ENCODE measurements around the gene BRWD1. TPM values are rescaled to one million over a fixed set of nuclear protein-coding genes. Genes with fewer than 3 reads are reported as not detected.

The BRWD1 gene
- total and polyA plus RNA-seq, 9 donors: 21.9 to 49.0 (median 29.6) TPM

- Histone ChIP-seq H3K27me3 (ENCODE audit: control insufficient read depth, insufficient read depth, low read length) (no peaks in the 10 kb centered on the region), H3K4me1 (ENCODE audit: control insufficient read depth, insufficient read depth, low read length) (peaks cover 17% of the 10 kb centered on the region), H3K9me3 (replicated peaks; ENCODE audit: control insufficient read depth, low read depth, low read length) (no peaks in the 10 kb centered on the region), H3K36me3 (ENCODE audit: control insufficient read depth, insufficient read depth, low read length) (no peaks in the 10 kb centered on the region), H3K4me3 (ENCODE audit: low read length) (no peak overlapping the region), H3K27ac (ENCODE audit: low read length) (no peak overlapping the region)
- WGBS (ENCODE audit: insufficient coverage): 81% methylated on average over 4 of the region's 11 CpGs
- peak; percentile 36 for DNase-seq
Observed at GRCh38 chr21:39317134-39318090, 4.0 kb upstream of the BRWD1 start.

- 100% methylated on average over 1 of the region's 6 CpGs for WGBS (ENCODE audit: insufficient coverage)
- Histone ChIP-seq H3K9me3 (replicated peaks; ENCODE audit: control insufficient read depth, low read depth, low read length) (no peaks in the 10 kb centered on the region), H3K36me3 (ENCODE audit: control insufficient read depth, insufficient read depth, low read length) (no peaks in the 10 kb centered on the region), H3K27me3 (ENCODE audit: control insufficient read depth, insufficient read depth, low read length) (no peaks in the 10 kb centered on the region), H3K4me1 (ENCODE audit: control insufficient read depth, insufficient read depth, low read length) (peaks cover 17% of the 10 kb centered on the region), H3K4me3 (ENCODE audit: low read length) (no peak overlapping the region), H3K27ac (ENCODE audit: low read length) (no peak overlapping the region)
- DNase-seq: no peak
Observed at GRCh38 chr21:39316729-39317128, 3.3 kb upstream of the BRWD1 start.

GRCh38 chr21:39315603-39316445 lies 2.4 kb upstream of the BRWD1 start:
- Histone ChIP-seq H3K4me1 (ENCODE audit: control insufficient read depth, insufficient read depth, low read length) (peaks cover 17% of the 10 kb centered on the region), H3K27me3 (ENCODE audit: control insufficient read depth, insufficient read depth, low read length) (no peaks in the 10 kb centered on the region), H3K9me3 (replicated peaks; ENCODE audit: control insufficient read depth, low read depth, low read length) (no peaks in the 10 kb centered on the region), H3K27ac (ENCODE audit: low read length) (no peak overlapping the region), H3K4me3 (ENCODE audit: low read length) (no peak overlapping the region), H3K36me3 (ENCODE audit: control insufficient read depth, insufficient read depth, low read length) (peaks cover 5% of the 10 kb centered on the region)
- 84% methylated on average over 6 of the region's 9 CpGs for WGBS (ENCODE audit: insufficient coverage)
- no peak for DNase-seq

- H3K4me1 ChIP-seq (ENCODE audit: control insufficient read depth, insufficient read depth, low read length): peaks cover 10% of the 10 kb centered on the region
Observed at GRCh38 chr21:39314143-39315027, 953 bp upstream of the BRWD1 start.

GRCh38 chr21:39313042-39313570 lies 326 bp downstream of the BRWD1 start:
- H3K27me3 ChIP-seq (ENCODE audit: control insufficient read depth, insufficient read depth, low read length): no peaks in the 10 kb centered on the region
- under 1% methylated on average over 64 of the region's 71 CpGs for WGBS (ENCODE audit: insufficient coverage)
- peak overlapping the region; percentile 55 for H3K27ac ChIP-seq (ENCODE audit: low read length)
- no peaks in the 10 kb centered on the region for H3K9me3 ChIP-seq (replicated peaks; ENCODE audit: control insufficient read depth, low read depth, low read length)
- no peak for DNase-seq
- H3K4me3 ChIP-seq (ENCODE audit: low read length): peak overlapping the region; percentile 91
- peaks cover 16% of the 10 kb centered on the region for H3K36me3 ChIP-seq (ENCODE audit: control insufficient read depth, insufficient read depth, low read length)
- H3K4me1 ChIP-seq (ENCODE audit: control insufficient read depth, insufficient read depth, low read length): peaks cover 4% of the 10 kb centered on the region

More at GRCh38 chr21:39314143-39315027, 953 bp upstream of the BRWD1 start:
- peak overlapping the region; percentile 91 for H3K4me3 ChIP-seq (ENCODE audit: low read length)
- no peaks in the 10 kb centered on the region for H3K9me3 ChIP-seq (replicated peaks; ENCODE audit: control insufficient read depth, low read depth, low read length)
- peaks cover 12% of the 10 kb centered on the region for H3K36me3 ChIP-seq (ENCODE audit: control insufficient read depth, insufficient read depth, low read length)
- DNase-seq: peak; percentile 80
- H3K27me3 ChIP-seq (ENCODE audit: control insufficient read depth, insufficient read depth, low read length): no peaks in the 10 kb centered on the region
- peak overlapping the region; percentile 97 for H3K27ac ChIP-seq (ENCODE audit: low read length)
- WGBS (ENCODE audit: insufficient coverage): under 1% methylated on average over 40 of the region's 43 CpGs

GRCh38 chr21:39312112-39313041 lies 1.1 kb downstream of the BRWD1 start:
- no peaks in the 10 kb centered on the region for H3K27me3 ChIP-seq (ENCODE audit: control insufficient read depth, insufficient read depth, low read length)
- H3K27ac ChIP-seq (ENCODE audit: low read length): peak overlapping the region; percentile 79
- peak overlapping the region; percentile 91 for H3K4me3 ChIP-seq (ENCODE audit: low read length)
- H3K4me1 ChIP-seq (ENCODE audit: control insufficient read depth, insufficient read depth, low read length): peaks cover 4% of the 10 kb centered on the region
- peak; percentile 95 for DNase-seq
- peaks cover 19% of the 10 kb centered on the region for H3K36me3 ChIP-seq (ENCODE audit: control insufficient read depth, insufficient read depth, low read length)
- 0% methylated on average over 56 of the region's 65 CpGs for WGBS (ENCODE audit: insufficient coverage)
- H3K9me3 ChIP-seq (replicated peaks; ENCODE audit: control insufficient read depth, low read depth, low read length): no peaks in the 10 kb centered on the region

- H3K9me3 ChIP-seq (replicated peaks; ENCODE audit: control insufficient read depth, low read depth, low read length): no peaks in the 10 kb centered on the region
- H3K4me3 ChIP-seq (ENCODE audit: low read length): no peak overlapping the region
- H3K27me3 ChIP-seq (ENCODE audit: control insufficient read depth, insufficient read depth, low read length): no peaks in the 10 kb centered on the region
- H3K36me3 ChIP-seq (ENCODE audit: control insufficient read depth, insufficient read depth, low read length): peaks cover 19% of the 10 kb centered on the region
- WGBS (ENCODE audit: insufficient coverage): 100% methylated on average over 3 of the region's 7 CpGs
- peaks cover 4% of the 10 kb centered on the region for H3K4me1 ChIP-seq (ENCODE audit: control insufficient read depth, insufficient read depth, low read length)
- DNase-seq: no peak
- no peak overlapping the region for H3K27ac ChIP-seq (ENCODE audit: low read length)
Observed at GRCh38 chr21:39311164-39311563, 2.3 kb downstream of the BRWD1 start.

- Histone ChIP-seq H3K27me3 (ENCODE audit: control insufficient read depth, insufficient read depth, low read length) (no peaks in the 10 kb centered on the region), H3K4me3 (ENCODE audit: low read length) (no peak overlapping the region), H3K9me3 (replicated peaks; ENCODE audit: control insufficient read depth, low read depth, low read length) (no peaks in the 10 kb centered on the region), H3K27ac (ENCODE audit: low read length) (no peak overlapping the region), H3K4me1 (ENCODE audit: control insufficient read depth, insufficient read depth, low read length) (no peaks in the 10 kb centered on the region), H3K36me3 (ENCODE audit: control insufficient read depth, insufficient read depth, low read length) (peaks cover 34% of the 10 kb centered on the region)
- no CpG with 5 or more reads among the region's 1 CpG for WGBS (ENCODE audit: insufficient coverage)
- DNase-seq: no peak
Observed at GRCh38 chr21:39307466-39307865, 6.0 kb downstream of the BRWD1 start.

Data from muscle of leg (tissue), 11 donors.